Fibroblast of the conjunctiva (primary cell): ENCODE results near the gene SPOP.
"Not testable (repeated sequence)": the region's sequence is repeated elsewhere in the genome, so short reads cannot be mapped to it uniquely, and the experiment has no call there.

Experiments
- DNase-seq: peaks from one replicate; pipeline ENCODE4 v3.0.0-alpha.2; 2010; ENCODE audit warnings: low read depth

SPOP gene

GRCh38 chr17:49647256-49647585 lies 30.7 kb downstream of the SPOP start:
- no peak for DNase-seq

DNA sequence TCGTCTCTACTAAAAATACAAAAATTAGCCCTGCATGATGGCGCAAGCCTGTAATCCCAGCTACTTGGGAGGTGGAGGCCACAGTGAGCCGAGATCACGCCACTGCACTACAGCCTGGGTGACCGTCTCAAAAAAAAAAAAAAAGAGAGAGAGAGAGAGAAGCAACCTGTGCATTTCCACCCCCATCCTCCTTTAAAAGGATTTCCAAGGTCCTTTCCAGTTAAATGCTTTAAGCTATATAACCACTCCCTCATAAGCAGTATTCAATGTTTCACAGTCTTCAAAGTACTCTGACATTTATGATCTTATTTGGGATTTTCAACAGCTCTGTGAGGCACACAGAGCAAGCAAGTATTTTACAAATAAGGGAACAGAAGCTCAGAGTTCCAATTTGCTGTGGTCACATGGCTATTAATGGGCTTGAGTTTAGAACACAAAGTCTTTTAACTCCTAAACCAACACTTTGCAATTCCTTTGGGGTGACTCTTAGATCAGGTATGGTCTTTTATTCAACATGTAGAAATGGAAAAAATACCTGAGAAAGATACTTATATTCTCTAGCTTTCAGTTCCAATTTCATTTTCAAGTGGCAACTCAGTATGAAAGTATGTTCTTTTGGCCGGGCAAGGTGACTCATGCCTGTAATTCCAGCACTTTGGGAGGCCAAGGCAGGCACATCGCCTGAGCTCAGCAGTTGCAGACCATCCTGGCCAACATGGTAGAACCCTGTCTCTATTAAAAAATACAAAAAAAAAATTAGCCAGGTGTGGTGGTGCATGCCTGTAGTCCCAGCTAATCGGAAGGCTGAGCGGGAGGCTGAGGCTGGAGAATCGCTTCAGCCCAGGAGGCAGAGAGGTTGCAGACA lies 31.3 kb downstream of the SPOP start:
- peak; percentile 20 for DNase-seq

- not testable (repeated sequence) for DNase-seq
These were observed 31.9 kb downstream of the SPOP start for GRCh38 chr17:49646056-49646390.

GRCh38 chr17:49645654-49646053 lies 32.2 kb downstream of the SPOP start:
- no peak for DNase-seq

DNA sequence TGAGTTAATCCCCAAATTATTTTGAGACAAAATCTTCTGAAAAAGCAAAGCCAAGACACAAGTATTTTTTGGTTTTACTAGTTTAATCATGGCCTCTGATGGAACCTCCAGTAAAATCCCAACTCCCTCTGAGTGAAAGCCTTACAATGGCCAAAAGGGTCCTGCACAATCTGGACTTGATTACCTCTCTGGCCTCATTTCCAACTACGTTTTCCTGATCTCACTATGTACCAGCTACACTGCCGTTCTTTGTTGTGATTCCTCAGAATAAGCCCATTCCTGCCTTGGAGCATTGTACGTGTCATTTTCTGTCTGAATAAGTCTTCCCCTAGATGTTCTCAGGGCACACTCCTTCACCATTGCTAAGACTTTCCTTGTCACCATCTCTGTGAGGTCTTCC lies 37.3 kb downstream of the SPOP start:
- DNase-seq: peak; percentile 37

DNA sequence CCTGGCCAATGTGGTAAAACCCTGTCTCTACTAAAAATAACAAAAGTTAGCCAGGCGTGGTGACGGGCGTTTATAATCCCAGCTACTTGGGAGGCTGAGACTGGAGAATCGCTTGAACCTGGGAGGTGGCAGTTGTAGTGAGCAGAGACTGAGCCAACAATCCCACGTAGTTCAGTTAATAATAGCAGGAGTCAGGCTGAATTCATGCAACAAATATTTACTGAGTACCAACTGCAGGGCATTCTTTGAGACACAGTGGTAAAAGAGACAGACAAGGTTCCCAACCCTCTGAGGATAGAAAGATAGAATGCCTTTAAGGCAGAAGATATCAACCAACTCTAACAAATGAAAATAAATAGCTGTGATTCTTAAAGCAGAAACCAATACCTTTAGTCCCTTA lies 39.1 kb downstream of the SPOP start:
- DNase-seq: no peak

DNA sequence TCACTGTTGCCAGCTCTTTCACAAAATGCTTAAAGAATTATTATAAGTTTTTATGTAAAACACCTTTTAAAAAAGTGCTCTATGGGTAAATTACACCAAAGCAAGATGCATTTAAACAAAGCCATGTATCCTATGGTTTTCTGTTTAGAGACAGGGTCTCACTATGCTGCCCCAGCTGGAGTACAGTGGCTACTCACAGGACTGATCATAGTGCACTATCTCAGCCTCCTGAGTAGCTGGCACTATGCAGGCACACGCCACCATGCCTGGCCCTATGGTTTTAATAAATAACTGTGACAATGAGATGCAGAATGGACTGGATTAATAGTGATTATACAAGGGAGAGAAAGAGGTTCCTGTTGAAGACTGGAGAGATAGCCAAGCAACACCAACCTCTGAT lies 40.2 kb downstream of the SPOP start:
- no peak for DNase-seq

- DNase-seq: no peak
These were observed 40.8 kb downstream of the SPOP start for GRCh38 chr17:49637050-49637449.

- DNase-seq: no peak
These were observed 42.8 kb downstream of the SPOP start for GRCh38 chr17:49635121-49635520.

- DNase-seq: no peak
These were observed 43.4 kb downstream of the SPOP start for GRCh38 chr17:49634485-49634860.

GRCh38 chr17:49633762-49634484 lies 44.0 kb downstream of the SPOP start:
- peak; percentile 8 for DNase-seq

- DNase-seq: no peak
These were observed 44.6 kb downstream of the SPOP start for GRCh38 chr17:49633250-49633649.

DNA sequence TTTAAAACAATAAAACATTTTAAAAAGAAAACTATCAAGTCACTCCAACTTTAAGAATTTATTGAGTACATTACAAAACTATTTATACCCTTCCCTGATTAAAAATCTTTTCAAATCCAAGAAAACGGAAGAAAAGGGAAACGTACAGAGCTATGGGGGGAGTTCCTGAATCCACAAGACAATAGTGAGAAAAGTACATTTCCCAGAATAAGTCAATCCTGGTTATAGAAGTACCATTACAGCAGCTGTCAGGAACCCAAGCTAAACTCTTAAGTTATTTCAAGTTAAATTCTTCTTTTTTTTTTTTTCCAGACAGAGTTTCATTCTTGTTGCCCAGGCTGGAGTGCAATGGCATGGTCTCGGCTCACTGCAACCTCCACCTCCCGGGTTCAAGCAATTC lies 45.7 kb downstream of the SPOP start:
- no peak for DNase-seq

DNA sequence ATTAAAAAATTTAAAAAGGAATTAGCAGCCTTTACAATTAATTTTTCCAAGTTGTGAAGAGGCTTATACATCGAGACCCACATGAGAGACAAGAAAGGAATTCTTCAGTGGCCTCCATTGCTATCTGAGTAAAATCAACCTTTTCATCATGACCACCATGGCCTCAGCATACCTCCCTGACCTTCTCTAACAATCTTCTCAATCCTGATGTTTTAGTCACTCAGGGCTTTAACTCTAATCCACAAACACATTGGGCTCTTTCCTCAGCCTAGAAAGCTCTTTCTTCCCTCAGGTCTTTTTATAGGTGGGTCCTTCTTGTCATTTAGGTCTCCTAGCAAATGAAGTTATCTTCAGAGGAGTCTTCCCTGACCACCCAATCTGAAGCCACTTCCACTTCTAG lies 46.4 kb downstream of the SPOP start:
- DNase-seq: no peak

DNA sequence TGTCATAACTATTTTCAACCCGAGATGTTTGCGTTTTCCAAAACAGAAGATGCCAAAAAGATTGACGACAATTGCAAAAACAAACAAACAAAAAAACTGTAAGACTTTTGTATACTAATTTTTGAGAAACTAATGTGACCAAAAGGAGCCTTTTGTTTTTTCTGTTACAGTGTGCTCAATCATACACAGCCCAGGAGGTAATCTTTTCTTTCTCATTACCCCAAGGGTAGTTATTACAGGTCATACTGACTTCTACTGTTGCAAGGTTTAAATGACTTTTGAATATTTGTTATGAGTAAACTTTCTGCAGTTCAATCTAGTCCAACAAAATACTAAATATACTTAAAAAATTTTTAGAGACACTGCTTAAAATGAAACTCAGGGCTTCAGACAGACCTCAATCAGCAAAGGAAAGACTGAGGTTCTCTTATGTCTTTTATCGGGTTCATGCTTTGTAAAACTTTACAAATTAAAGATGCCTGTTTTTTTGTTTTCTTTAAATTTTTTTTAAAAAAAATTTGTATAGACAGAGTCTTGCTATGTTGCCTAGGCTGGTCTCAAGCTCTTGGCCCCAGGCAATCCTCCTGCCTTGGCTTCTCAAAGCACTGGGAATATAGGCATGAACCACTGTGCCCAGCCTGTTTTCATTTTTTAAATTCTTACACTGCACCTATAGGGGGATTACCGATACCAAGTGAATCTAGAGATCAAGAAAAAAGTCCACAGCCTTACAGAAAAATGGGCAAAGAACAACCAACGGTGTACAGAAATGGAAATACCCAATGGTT lies 47.6 kb downstream of the SPOP start:
- DNase-seq: no peak

DNA sequence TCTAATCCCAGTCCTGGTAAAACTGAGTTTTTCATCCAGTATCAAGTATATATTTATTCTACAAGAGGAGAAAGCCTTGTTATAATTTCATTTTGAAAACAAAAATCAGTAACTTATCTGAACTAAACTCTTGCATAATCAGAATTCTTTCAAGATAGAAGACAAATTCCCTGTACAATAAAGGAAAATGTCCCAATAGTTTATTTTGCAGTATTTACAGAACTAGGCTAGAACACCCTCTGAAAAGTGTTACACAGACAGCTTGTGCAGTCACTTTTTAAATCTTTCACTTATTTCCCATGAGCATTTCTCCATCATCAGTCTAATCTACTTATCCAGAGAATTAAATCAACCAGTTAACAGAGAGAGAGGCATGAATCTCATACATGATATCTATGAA lies 48.5 kb downstream of the SPOP start:
- DNase-seq: no peak

- no peak for DNase-seq
These were observed 53.0 kb downstream of the SPOP start for GRCh38 chr17:49624896-49625295.

- DNase-seq: no peak
These were observed 55.9 kb downstream of the SPOP start for GRCh38 chr17:49621946-49622529.

DNA sequence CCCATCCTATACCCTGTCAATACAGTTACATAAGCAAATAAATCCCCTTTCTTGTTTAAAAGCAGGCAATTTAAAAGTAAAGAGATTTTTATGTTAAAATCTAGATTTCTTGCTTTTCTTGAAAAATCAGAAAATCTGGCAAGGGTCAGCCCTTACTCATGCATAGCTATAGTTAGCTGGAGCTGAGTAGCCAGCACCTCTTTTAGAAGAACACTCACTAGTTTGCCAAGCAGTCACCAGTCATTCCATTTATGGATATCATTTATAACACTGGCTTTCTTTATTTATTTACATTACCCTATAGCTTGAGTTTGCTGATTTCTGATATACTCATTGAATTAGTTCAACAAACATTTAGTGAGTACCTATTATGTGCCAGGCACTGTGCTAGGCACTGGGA lies 56.5 kb downstream of the SPOP start:
- DNase-seq: no peak

DNA sequence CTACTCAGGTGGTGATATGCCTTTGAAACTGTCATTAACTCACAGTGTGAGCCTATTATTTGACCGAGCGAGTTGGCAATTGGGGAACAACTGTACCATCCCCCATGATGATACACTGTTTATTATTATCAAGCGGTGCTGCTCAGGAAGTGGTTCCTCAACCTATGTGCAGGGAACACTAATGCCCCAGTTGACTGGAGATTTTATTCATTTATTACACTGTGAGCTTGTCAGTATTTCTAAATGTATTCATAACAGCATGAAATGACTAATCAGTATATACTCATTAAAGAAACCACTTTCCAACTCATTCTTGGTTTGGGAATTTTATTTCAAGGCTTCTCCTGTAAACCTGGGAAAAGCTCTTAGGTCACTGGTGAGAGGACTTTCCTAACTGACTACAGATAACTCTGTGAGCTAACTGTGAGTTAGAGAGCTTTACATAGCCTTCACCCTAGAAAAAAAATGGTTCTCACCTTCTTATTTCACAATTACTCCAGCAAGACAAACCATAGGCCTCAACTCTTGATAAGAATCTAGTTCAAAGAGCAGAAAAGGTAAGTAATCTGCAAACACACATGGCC lies 59.8 kb downstream of the SPOP start:
- no peak for DNase-seq

DNA sequence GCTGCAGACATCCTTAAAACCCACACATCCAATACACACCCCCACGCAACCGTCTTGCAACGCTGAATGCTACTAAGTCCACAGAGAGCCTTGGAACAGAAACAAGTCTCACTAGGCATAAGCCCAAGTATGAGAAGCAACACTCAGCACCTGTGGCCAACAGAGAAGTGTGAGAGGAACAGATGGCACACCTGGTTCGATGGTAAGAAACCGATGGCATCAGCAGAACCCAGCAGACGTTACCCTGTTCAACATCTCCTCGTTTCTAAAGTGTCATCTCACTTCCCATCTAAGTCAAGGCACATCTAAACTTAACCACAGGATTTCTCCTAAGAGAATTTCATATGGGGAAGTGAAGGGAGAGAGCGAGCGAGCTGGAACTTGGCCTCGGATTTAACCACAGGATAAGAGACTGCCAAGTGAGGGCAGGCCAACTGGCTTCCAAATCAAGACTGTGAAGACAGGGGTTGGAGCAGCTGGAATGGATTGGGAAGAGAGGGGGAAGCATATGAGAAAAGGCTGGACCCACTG lies 61.2 kb downstream of the SPOP start:
- peak; percentile 79 for DNase-seq

DNA sequence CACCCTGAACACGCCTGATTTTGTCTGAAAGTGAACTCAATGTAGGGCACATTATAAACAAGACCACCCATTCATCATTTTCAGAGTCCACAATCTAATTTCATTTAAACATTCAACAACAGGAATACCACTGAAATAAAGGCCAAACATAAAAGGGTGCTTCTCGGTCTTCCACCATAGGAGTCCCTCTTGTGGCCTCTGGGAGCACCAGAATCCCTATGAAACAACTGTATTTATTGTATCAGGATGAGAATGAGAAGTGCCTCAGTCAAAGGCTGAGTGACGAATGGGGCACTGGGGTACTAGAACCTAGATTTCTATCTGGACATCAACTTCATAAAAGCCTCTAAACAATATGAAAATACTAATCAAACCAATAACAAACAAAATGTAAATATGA lies 61.8 kb downstream of the SPOP start:
- DNase-seq: no peak
